ENCODE data around the gene KIAA1671. TPM values are rescaled to one million over a fixed set of nuclear protein-coding genes. Genes with fewer than 3 reads are reported as not detected.

KIAA1671 gene
- polyA plus RNA-seq, 2 donors: 14.2 to 17.7 TPM

DNA sequence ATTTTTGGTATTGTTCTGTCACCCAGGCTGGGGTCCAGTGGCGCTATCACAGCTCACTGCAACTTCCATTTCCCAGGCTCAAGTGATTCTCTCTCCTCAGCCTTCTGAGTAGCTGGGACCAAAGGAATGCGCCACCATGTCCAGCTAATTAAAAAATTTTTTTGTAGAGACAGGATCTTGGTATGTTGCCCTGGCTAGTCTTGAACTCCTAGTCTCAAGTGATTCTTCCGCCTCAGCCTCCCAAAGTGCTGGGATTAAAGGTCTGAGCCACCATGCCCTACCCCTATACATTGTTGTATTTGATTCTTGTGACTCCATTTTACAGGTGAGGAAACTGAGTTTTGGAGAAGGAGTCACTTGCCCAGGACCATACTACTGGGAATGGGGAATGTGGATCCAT lies 11.9 kb downstream of the KIAA1671 start:
- Histone ChIP-seq H3K9me3 (ENCODE audit: control insufficient read depth in 2 of 2, insufficient read depth in 1 of 2, low read depth in 1 of 2, low read length in 1 of 2) (no peaks in the 10 kb centered on the region), H3K4me1 (ENCODE audit: control insufficient read depth in 2 of 2, insufficient read depth in 2 of 2, low read length in 1 of 2) (peaks cover 12 to 15% of the 10 kb centered on the region in 2 donors), H3K4me3 (ENCODE audit: low read depth in 1 of 2, low read length in 2 of 2) (no peak overlapping the region), H3K27me3 (ENCODE audit: control insufficient read depth in 1 of 2, insufficient read depth in 2 of 2, low read length in 2 of 2) (no peaks in the 10 kb centered on the region), H3K36me3 (ENCODE audit: control insufficient read depth in 2 of 2, insufficient read depth in 2 of 2, low read length in 1 of 2) (peaks cover 0 to 3% of the 10 kb centered on the region in 2 donors), H3K27ac (ENCODE audit: low read depth in 2 of 2, low read length in 1 of 2) (peak overlapping the region in 1 of 2 donors; percentile 57)
- 82 to 84% methylated on average over 3 of the region's 3 CpGs for WGBS, 2 donors

DNA sequence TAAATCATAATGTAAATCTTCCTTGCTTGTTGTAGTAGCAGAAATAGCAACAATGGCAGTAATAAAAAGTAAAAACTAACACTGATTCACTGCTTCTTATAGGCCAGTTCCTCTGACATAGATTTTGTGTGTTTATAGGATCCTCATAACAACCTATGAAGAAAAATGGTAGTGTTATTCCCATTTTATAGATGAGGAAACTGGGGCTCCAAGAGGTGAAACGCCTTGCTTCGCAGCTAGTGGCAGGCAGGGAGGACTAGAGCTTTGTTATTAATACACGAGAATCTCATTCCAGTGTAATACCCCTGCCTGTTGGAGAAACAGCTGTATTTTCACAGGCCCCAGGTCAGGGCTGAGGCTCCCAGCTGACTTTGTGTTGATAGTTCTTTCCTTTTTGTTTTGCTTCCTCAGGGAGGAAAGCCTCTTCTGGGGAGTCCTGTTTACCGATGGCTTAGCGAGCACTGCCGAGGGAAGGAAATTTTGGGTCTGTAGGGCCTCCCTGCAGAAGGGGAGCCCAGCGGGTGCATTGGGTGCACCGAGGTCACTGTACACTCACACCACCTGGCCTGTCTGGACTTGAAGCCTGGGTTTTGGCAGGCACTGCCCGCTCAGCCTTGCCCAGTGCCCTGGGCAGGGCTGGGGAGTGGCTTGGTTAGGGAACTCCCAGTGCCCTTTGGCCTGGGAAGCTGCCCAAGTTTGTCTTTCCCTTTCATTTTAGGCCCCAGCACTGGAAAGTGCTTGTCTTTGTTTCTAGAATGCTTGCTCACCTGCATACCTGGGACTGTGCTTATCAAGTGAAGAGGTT lies 13.5 kb downstream of the KIAA1671 start:
- peaks cover 12 to 21% of the 10 kb centered on the region in 2 donors for H3K4me1 ChIP-seq (ENCODE audit: control insufficient read depth in 2 of 2, insufficient read depth in 2 of 2, low read length in 1 of 2)
- no peaks in the 10 kb centered on the region for H3K27me3 ChIP-seq (ENCODE audit: control insufficient read depth in 1 of 2, insufficient read depth in 2 of 2, low read length in 2 of 2)
- no peaks in the 10 kb centered on the region for H3K9me3 ChIP-seq (ENCODE audit: control insufficient read depth in 2 of 2, insufficient read depth in 1 of 2, low read depth in 1 of 2, low read length in 1 of 2)
- 31 to 32% methylated on average over 9 of the region's 9 CpGs for WGBS, 2 donors
- peaks cover 0 to 3% of the 10 kb centered on the region in 2 donors for H3K36me3 ChIP-seq (ENCODE audit: control insufficient read depth in 2 of 2, insufficient read depth in 2 of 2, low read length in 1 of 2)
- H3K27ac ChIP-seq (ENCODE audit: low read depth in 2 of 2, low read length in 1 of 2): peak overlapping the region; percentile 76 to 89
- no peak overlapping the region for H3K4me3 ChIP-seq (ENCODE audit: low read depth in 1 of 2, low read length in 2 of 2)

DNA sequence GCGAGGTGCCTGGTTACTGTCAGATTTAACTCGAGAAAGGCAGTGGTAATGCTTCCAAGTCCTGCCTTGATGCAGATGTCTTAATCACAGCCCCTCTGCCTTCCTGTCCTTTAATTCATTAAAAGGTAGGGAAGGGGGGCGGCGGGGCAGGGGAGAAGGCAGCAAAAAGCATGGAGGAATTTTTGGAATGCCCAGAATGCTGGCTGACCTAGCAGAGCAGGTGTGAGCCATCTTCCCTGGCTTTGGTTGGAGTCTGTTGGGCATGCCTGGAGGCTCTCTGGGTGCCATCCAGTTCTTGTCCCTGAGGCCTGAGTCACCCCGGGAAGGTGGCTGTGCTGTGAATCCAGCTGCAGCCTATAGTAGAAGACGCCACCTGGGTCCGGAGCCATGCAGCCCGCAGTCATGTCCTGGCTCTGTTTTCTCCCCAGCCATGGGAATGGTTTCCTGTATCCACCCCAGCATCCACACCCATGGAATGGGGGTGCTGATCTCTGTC lies 15.6 kb downstream of the KIAA1671 start:
- Histone ChIP-seq H3K27me3 (ENCODE audit: control insufficient read depth in 1 of 2, insufficient read depth in 2 of 2, low read length in 2 of 2) (no peaks in the 10 kb centered on the region), H3K4me1 (ENCODE audit: control insufficient read depth in 2 of 2, insufficient read depth in 2 of 2, low read length in 1 of 2) (peaks cover 14 to 21% of the 10 kb centered on the region in 2 donors), H3K4me3 (ENCODE audit: low read depth in 1 of 2, low read length in 2 of 2) (no peak overlapping the region), H3K9me3 (ENCODE audit: control insufficient read depth in 2 of 2, insufficient read depth in 1 of 2, low read depth in 1 of 2, low read length in 1 of 2) (no peaks in the 10 kb centered on the region), H3K36me3 (ENCODE audit: control insufficient read depth in 2 of 2, insufficient read depth in 2 of 2, low read length in 1 of 2) (no peaks in the 10 kb centered on the region), H3K27ac (ENCODE audit: low read depth in 2 of 2, low read length in 1 of 2) (peak overlapping the region; percentile 39 to 59)
- WGBS, 2 donors: 56 to 57% methylated on average over 7 to 8 of the region's 8 CpGs

DNA sequence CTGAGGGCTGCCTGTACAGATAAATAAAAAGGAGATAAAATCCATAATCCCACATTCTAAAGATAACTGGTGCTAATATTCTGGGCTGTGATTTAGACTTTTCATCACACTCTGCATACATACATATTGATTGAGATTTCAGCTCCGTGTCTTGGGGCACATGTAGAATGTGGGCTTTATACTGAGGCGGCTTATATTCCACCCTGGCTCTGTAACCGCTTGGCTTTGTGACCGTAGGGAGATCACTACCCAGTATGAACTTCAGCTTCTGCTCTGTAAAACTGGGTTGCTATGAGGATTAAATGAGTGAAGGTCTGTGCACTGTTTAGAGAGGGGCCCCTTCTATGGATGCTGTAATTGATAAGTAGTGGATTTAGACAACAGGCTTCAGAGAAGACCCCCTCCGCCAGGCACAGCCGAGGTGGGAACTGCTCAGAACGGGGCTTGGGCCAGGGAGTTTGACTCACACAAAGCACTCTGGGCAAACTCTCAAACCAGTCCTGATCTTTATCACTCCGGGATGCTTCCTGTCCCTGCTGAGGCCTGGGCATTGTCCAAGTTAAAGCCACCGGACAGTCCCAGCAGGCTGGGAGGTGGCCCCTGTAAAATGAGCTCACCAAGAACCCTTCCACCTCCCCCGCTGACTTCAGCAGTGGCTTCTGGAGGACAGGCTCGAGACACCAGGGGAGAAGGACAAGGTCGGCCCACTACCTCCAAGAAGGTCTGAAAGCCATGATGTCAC lies 17.2 kb downstream of the KIAA1671 start:
- Histone ChIP-seq H3K4me3 (ENCODE audit: low read depth in 1 of 2, low read length in 2 of 2) (no peak overlapping the region), H3K27ac (ENCODE audit: low read depth in 2 of 2, low read length in 1 of 2) (peak overlapping the region; percentile 45 to 53), H3K9me3 (ENCODE audit: control insufficient read depth in 2 of 2, insufficient read depth in 1 of 2, low read depth in 1 of 2, low read length in 1 of 2) (no peaks in the 10 kb centered on the region), H3K4me1 (ENCODE audit: control insufficient read depth in 2 of 2, insufficient read depth in 2 of 2, low read length in 1 of 2) (peaks cover 14 to 25% of the 10 kb centered on the region in 2 donors), H3K36me3 (ENCODE audit: control insufficient read depth in 2 of 2, insufficient read depth in 2 of 2, low read length in 1 of 2) (no peaks in the 10 kb centered on the region), H3K27me3 (ENCODE audit: control insufficient read depth in 1 of 2, insufficient read depth in 2 of 2, low read length in 2 of 2) (no peaks in the 10 kb centered on the region)
- WGBS, 2 donors: 51 to 52% methylated on average over 12 of the region's 12 CpGs

DNA sequence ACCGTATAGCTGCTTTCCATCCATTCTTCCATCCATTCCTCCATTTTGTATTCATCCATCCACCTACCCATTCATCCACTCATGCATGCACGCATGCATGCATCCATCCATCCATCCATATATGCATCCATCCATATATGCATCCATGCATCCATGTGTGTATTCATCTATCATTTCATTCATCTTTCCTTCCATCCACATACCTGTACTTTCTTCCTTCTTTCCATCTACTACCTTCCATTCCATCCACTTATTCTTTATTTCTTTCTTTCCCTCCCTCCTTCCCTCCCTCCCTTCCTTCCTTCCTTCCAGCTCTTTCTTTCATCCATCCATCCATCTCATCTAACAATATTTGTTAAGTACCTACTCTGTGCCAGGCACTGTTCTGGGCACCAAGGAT lies 19.9 kb downstream of the KIAA1671 start:
- 85 to 96% methylated on average over 2 of the region's 2 CpGs for WGBS, 2 donors

DNA sequence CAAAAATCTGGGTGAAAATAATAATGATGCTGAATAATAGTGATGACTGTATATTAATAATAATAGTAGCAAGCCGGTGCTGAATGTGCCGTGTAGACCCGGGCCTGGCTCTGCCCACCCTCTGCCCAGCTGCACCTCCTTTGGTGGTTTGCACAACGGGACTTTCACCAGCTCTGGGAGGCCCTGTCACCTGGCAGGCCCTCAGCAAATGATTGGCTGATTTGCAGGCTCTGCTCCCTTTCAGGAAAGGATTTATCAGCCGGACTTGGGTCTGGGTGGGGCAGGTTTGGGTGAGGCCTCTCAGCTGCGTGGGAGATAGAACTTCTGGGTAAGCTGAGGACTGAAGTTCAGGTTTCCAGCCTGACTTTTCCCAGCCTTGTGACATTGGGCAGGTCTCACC lies 21.4 kb downstream of the KIAA1671 start:
- Histone ChIP-seq H3K27ac (ENCODE audit: low read depth in 2 of 2, low read length in 1 of 2) (peak overlapping the region; percentile 35 to 83), H3K36me3 (ENCODE audit: control insufficient read depth in 2 of 2, insufficient read depth in 2 of 2, low read length in 1 of 2) (no peaks in the 10 kb centered on the region), H3K4me1 (ENCODE audit: control insufficient read depth in 2 of 2, insufficient read depth in 2 of 2, low read length in 1 of 2) (peaks cover 2 to 27% of the 10 kb centered on the region in 2 donors), H3K9me3 (ENCODE audit: control insufficient read depth in 2 of 2, insufficient read depth in 1 of 2, low read depth in 1 of 2, low read length in 1 of 2) (no peaks in the 10 kb centered on the region), H3K27me3 (ENCODE audit: control insufficient read depth in 1 of 2, insufficient read depth in 2 of 2, low read length in 2 of 2) (no peaks in the 10 kb centered on the region), H3K4me3 (ENCODE audit: low read depth in 1 of 2, low read length in 2 of 2) (no peak overlapping the region)
- 51 to 66% methylated on average over 6 of the region's 6 CpGs for WGBS, 2 donors

More for the DNA sequence above, 19.9 kb downstream of the KIAA1671 start:
- H3K36me3 ChIP-seq (ENCODE audit: control insufficient read depth in 2 of 2, insufficient read depth in 2 of 2, low read length in 1 of 2): no peaks in the 10 kb centered on the region
- no peaks in the 10 kb centered on the region for H3K9me3 ChIP-seq (ENCODE audit: control insufficient read depth in 2 of 2, insufficient read depth in 1 of 2, low read depth in 1 of 2, low read length in 1 of 2)
- no peak overlapping the region for H3K27ac ChIP-seq (ENCODE audit: low read depth in 2 of 2, low read length in 1 of 2)
- no peaks in the 10 kb centered on the region for H3K27me3 ChIP-seq (ENCODE audit: control insufficient read depth in 1 of 2, insufficient read depth in 2 of 2, low read length in 2 of 2)
- no peak overlapping the region for H3K4me3 ChIP-seq (ENCODE audit: low read depth in 1 of 2, low read length in 2 of 2)
- H3K4me1 ChIP-seq (ENCODE audit: control insufficient read depth in 2 of 2, insufficient read depth in 2 of 2, low read length in 1 of 2): peaks cover 8 to 34% of the 10 kb centered on the region in 2 donors

DNA sequence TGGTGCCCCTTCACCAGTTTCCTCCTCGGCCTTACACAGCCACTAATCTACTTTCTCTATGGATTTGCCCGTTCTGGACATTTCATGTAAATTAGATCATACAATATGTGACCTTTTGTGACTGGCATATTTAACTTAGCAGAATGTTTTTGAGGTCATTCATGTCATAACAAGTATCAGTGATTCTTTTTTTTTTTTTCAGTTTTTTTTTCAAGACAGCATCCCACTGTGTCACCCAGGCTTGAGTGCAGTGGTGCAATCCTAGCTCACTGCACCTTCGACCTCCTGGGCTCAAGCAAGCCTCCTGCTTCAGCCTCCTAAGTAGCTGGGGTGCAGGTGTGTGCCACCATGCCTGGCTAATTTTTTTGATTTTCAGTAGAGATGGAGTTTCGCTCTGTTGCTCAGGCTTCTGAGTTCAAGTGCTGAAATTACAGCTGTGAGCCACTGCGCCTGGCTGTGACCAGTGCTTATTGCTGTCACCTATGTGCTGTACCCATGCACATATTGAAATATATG lies 22.7 kb downstream of the KIAA1671 start:
- Histone ChIP-seq H3K4me3 (ENCODE audit: low read depth in 1 of 2, low read length in 2 of 2) (no peak overlapping the region), H3K27ac (ENCODE audit: low read depth in 2 of 2, low read length in 1 of 2) (peak overlapping the region; percentile 96 to 99), H3K36me3 (ENCODE audit: control insufficient read depth in 2 of 2, insufficient read depth in 2 of 2, low read length in 1 of 2) (no peaks in the 10 kb centered on the region), H3K4me1 (ENCODE audit: control insufficient read depth in 2 of 2, insufficient read depth in 2 of 2, low read length in 1 of 2) (peaks cover 2 to 23% of the 10 kb centered on the region in 2 donors), H3K27me3 (ENCODE audit: control insufficient read depth in 1 of 2, insufficient read depth in 2 of 2, low read length in 2 of 2) (no peaks in the 10 kb centered on the region), H3K9me3 (ENCODE audit: control insufficient read depth in 2 of 2, insufficient read depth in 1 of 2, low read depth in 1 of 2, low read length in 1 of 2) (no peaks in the 10 kb centered on the region)
- WGBS, 2 donors: 62 to 73% methylated on average over 5 of the region's 5 CpGs

DNA sequence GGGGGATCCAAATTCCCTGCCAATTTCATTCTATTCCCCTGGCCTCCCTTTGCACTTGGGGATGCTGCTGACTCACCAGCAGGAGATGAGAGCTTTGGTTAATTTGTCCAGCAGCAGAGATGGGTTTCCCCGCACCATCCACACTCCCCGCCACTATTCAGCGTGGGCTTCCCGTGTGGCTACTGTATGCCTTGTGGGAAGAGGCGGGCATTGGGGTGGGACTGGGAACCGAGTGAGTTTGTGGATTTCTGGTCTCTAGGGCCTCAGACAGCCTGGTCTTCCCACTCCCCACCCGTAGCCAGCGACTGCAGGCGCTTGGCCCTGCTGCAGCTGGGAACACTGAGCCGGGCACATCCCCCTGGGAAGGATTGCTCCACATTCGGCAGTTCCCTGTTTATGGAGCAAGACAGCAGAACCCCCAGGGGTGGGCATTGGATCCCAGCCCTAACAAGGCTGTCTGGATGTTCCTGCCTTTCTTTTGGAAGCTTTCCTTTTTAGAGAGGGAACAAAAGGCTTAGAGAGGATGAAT lies 23.4 kb downstream of the KIAA1671 start:
- H3K27me3 ChIP-seq (ENCODE audit: control insufficient read depth in 1 of 2, insufficient read depth in 2 of 2, low read length in 2 of 2): no peaks in the 10 kb centered on the region
- H3K9me3 ChIP-seq (ENCODE audit: control insufficient read depth in 2 of 2, insufficient read depth in 1 of 2, low read depth in 1 of 2, low read length in 1 of 2): no peaks in the 10 kb centered on the region
- H3K36me3 ChIP-seq (ENCODE audit: control insufficient read depth in 2 of 2, insufficient read depth in 2 of 2, low read length in 1 of 2): no peaks in the 10 kb centered on the region
- peaks cover 2 to 21% of the 10 kb centered on the region in 2 donors for H3K4me1 ChIP-seq (ENCODE audit: control insufficient read depth in 2 of 2, insufficient read depth in 2 of 2, low read length in 1 of 2)
- H3K4me3 ChIP-seq (ENCODE audit: low read depth in 1 of 2, low read length in 2 of 2): no peak overlapping the region
- peak overlapping the region; percentile 96 to 99 for H3K27ac ChIP-seq (ENCODE audit: low read depth in 2 of 2, low read length in 1 of 2)
- 22 to 42% methylated on average over 11 of the region's 11 CpGs for WGBS, 2 donors

DNA sequence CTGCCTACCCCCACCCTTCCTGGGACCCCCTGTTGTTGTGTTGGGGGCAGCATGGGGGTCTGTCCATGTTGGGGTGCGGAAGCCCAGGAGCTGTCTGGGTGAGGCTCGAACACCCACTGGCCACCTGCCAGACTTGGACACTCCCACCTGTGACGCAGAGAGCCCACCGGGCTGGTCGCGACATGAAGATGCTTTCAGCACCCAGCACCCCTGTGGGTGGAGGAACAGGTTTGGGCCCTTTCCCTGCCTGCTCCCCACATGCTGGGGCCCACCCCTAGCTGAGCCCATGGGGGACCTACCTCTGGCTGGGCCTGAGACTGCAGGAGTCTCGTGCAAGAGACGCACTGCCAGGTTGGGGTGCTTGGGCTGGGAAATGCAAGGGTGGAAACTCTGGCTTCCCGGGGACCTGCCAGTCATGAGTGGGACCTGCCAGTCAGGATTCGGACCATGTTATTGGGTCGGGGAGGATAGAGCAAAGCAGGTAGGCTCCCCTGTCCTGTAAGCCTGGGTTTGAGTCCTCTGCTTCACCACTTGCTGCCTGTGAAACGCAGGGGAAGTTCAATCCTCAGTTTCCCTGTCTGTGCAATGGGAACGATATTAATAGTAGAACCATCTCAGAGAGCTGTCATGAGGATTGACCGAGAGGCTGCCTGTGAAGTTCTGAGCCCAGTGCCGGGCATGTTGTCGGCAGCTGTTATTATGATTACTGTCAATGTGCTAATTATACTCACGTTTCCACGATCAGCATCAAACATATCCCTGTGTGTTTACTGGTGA lies 24.1 kb downstream of the KIAA1671 start:
- peak overlapping the region; percentile 96 to 99 for H3K27ac ChIP-seq (ENCODE audit: low read depth in 2 of 2, low read length in 1 of 2)
- no peaks in the 10 kb centered on the region for H3K36me3 ChIP-seq (ENCODE audit: control insufficient read depth in 2 of 2, insufficient read depth in 2 of 2, low read length in 1 of 2)
- H3K9me3 ChIP-seq (ENCODE audit: control insufficient read depth in 2 of 2, insufficient read depth in 1 of 2, low read depth in 1 of 2, low read length in 1 of 2): no peaks in the 10 kb centered on the region
- H3K27me3 ChIP-seq (ENCODE audit: control insufficient read depth in 1 of 2, insufficient read depth in 2 of 2, low read length in 2 of 2): no peaks in the 10 kb centered on the region
- H3K4me3 ChIP-seq (ENCODE audit: low read depth in 1 of 2, low read length in 2 of 2): peak overlapping the region in 1 of 2 donors; percentile 7
- peaks cover 2 to 21% of the 10 kb centered on the region in 2 donors for H3K4me1 ChIP-seq (ENCODE audit: control insufficient read depth in 2 of 2, insufficient read depth in 2 of 2, low read length in 1 of 2)
- 40 to 51% methylated on average over 18 of the region's 18 CpGs for WGBS, 2 donors

Measured in esophagus (tissue), 2 donors.